ENCODE measurements around the gene IDS. TPM values are rescaled to one million over a fixed set of nuclear protein-coding genes. Genes with fewer than 3 reads are reported as not detected.
"Not testable (repeated sequence)": the region's sequence is repeated elsewhere in the genome, so short reads cannot be mapped to it uniquely, and the experiment has no call there.

Gene IDS
- total RNA-seq, 1 experiment from 2014 or later = 39.2 TPM

DNA sequence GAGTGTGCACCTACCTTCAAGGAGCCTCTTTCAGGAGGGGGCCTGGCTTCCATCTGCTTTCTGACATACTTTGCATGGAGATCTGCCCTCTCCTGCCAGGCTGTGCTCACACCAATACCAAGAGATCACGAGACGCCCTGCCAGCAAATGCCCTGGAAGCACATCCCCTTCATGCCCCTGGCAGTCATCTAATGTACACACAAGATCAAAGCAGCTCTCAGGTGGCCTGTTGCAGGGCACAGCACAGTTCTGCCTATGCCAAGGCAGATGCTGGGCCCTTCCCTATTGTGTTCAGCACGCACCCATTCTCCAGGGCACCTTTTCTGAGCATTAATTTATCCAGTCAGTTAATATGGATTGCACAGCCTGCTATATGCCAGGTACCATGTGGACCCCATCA is 27.8 kb upstream of the IDS start:
- H2BK15ac ChIP-seq (ENCODE audit: low read depth, low read length); H3K4ac ChIP-seq (ENCODE audit: low read depth, low read length); H3K79me1 ChIP-seq (ENCODE audit: insufficient read depth, low read depth, low read length, poor library complexity, severe bottlenecking); H3T11ph ChIP-seq (ENCODE audit: low read length); H4K91ac ChIP-seq (ENCODE audit: insufficient read length, low read depth, low read length); H3K27ac Mint-ChIP-seq; H3K23ac ChIP-seq (ENCODE audit: insufficient read length, low read depth, low read length); H3K79me2 ChIP-seq (ENCODE audit: insufficient read depth, low read length); H3K27me3 Mint-ChIP-seq (ENCODE audit: low read depth); H4K8ac ChIP-seq (replicated peaks; ENCODE audit: insufficient read length, low read depth, low read length); H3K27me3 ChIP-seq (ENCODE audit: insufficient read depth, low read length); H2BK20ac ChIP-seq (ENCODE audit: low read depth, low read length, poor library complexity, severe bottlenecking); H2BK120ac ChIP-seq (ENCODE audit: low read depth, low read length, poor library complexity, severe bottlenecking); H3K14ac ChIP-seq (ENCODE audit: insufficient read depth, low read length); H3K23me2 ChIP-seq (ENCODE audit: insufficient read length, low read depth, low read length, poor library complexity, severe bottlenecking); DNase-seq; H4K20me1 ChIP-seq (ENCODE audit: control insufficient read depth, insufficient read depth, insufficient read length); H3K9ac ChIP-seq (ENCODE audit: extremely low read depth, insufficient read length, low read length); H3K27ac ChIP-seq (ENCODE audit: insufficient read length, low read depth, low read length); H3K4me2 ChIP-seq (ENCODE audit: insufficient read depth, insufficient read length, low read length); H3K18ac ChIP-seq (ENCODE audit: insufficient read length, low read depth, low read length); H4K5ac ChIP-seq (ENCODE audit: insufficient read length, low read depth, low read length); H2BK5ac ChIP-seq (ENCODE audit: insufficient read length, low read length); H2AFZ ChIP-seq (ENCODE audit: low read length); H2BK12ac ChIP-seq (ENCODE audit: insufficient read length, low read depth, low read length); H3K4me1 ChIP-seq (ENCODE audit: insufficient read depth, low read length); H2AK5ac ChIP-seq (ENCODE audit: insufficient read length, low read length); H3K56ac ChIP-seq (ENCODE audit: insufficient read length, low read depth, low read length); H3K4me3 Mint-ChIP-seq: not testable (repeated sequence)
- WGBS (ENCODE audit: extremely low coverage, insufficient read length, low lambda C conversion rate) = no CpG with 5 or more reads among the region's 3 CpGs
- Mint-ChIP-seq H3K36me3 (ENCODE audit: insufficient read depth in 1 of 3, low read depth in 3 of 3) (peaks cover 3 to 13% (median 11%) of the 10 kb centered on the region in 3 experiments; a peak in 6 of 7 replicates), H3K9me3 (peaks cover 57 to 68% of the 10 kb centered on the region in 2 experiments), H3K4me1 (peaks cover 0 to 14% of the 10 kb centered on the region in 2 experiments; a peak in 2 of 4 replicates)
- peaks cover 15% of the 10 kb centered on the region for H3K9me3 ChIP-seq (ENCODE audit: control insufficient read depth, low read depth, low read length)
